Panc1 (cell line): ENCODE data around the gene ESR2. TPM values are rescaled to one million over a fixed set of nuclear protein-coding genes. Genes with fewer than 3 reads are reported as not detected.
"Not testable (repeated sequence)": the region's sequence is repeated elsewhere in the genome, so short reads cannot be mapped to it uniquely, and the experiment has no call there.

Source experiments
- ATAC-seq: fragments of 200-7000 bp; cut with Tn5 transposase; 2 replicates; pipeline ENCODE4 v1.9.1; 2020; ENCODE audit warnings: mild to moderate bottlenecking, moderate library complexity
- BruUV-seq: library from RNA; stranded (reverse); fragments of 400-500 nt; replicated peaks from 2 replicates; lab custom pipeline; 2021; lab: Mats Ljungman, UMichigan
- CTCF ChIA-PET: fragments of 300-600 bp; sonication (Branson Sonifier 250); formaldehyde crosslinking; loops from one replicate; lab custom pipeline; 2022; ENCODE audit warnings: antibody characterized with exemption; lab: Charles Lee
- POLR2A ChIA-PET: fragments of 300-600 bp; sonication (Branson Sonifier 250); formaldehyde crosslinking; loops from one replicate; lab custom pipeline; 2022; ENCODE audit warnings: antibody characterized with exemption; lab: Charles Lee
- DNase-seq: peaks from one replicate; pipeline ENCODE4 v3.0.0-alpha.2; 2010; ENCODE audit warnings: low read depth, low spot score
- H3K27ac ChIP-seq: 2 replicates; pipeline ENCODE4 v1.5.1; 2011; ENCODE audit warnings: mild to moderate bottlenecking, low read length, inconsistent platforms
- H3K27me3 ChIP-seq: fragments of 200-500 bp; sonication (Bioruptor generic); 2 replicates; pipeline ENCODE4 v1.6.0; 2014; ENCODE audit warnings: low read length, inconsistent platforms; ENCODE audit not compliant: control insufficient read depth, insufficient read depth
- H3K36me3 ChIP-seq: fragments of 200-500 bp; sonication (Bioruptor generic); 2 replicates; pipeline ENCODE4 v1.5.1; 2014; ENCODE audit warnings: inconsistent platforms, mild to moderate bottlenecking, low read length, moderate library complexity; ENCODE audit not compliant: control insufficient read depth, insufficient read depth
- H3K4me1 ChIP-seq: 2 replicates; pipeline ENCODE4 v1.5.1; 2011; ENCODE audit warnings: inconsistent platforms, mild to moderate bottlenecking, low read length, moderate library complexity; ENCODE audit not compliant: control insufficient read depth, insufficient read depth
- H3K4me3 ChIP-seq, 2 experiments: 2 replicates each; pipeline ENCODE4 v1.5.1; 2011 to 2012; ENCODE audit warnings: low read depth in 2 of 2, low read length in 2 of 2, mild to moderate bottlenecking in 2 of 2, inconsistent platforms in 1 of 2, moderate library complexity in 1 of 2
- H3K9me3 ChIP-seq: fragments of 200-500 bp; sonication (Bioruptor generic); 2 replicates; pipeline ENCODE4 v1.5.1; 2014; ENCODE audit warnings: low read depth, mild to moderate bottlenecking, inconsistent platforms, low read length, moderate library complexity; ENCODE audit not compliant: control insufficient read depth, insufficient read depth
- CTCF ChIP-seq: fragments of 450-650 bp; IDR thresholded peaks from 2 replicates; pipeline ENCODE4 v1.5.1; 2017; ENCODE audit warnings: mild to moderate bottlenecking
- POLR2AphosphoS5 ChIP-seq: IDR thresholded peaks from 2 replicates; pipeline ENCODE4 v1.6.1; 2012; ENCODE audit warnings: mild to moderate bottlenecking, low read depth, low read length, moderate library complexity
- REST ChIP-seq, 2 experiments: IDR thresholded peaks; 2 replicates each; pipeline ENCODE4 v1.6.1; 2011 to 2012; ENCODE audit warnings: low read depth in 2 of 2, control low read depth in 1 of 2, low read length in 1 of 2, mild to moderate bottlenecking in 1 of 2, moderate library complexity in 1 of 2; ENCODE audit not compliant: insufficient read depth in 1 of 2
- SIN3A ChIP-seq: IDR thresholded peaks from 2 replicates; pipeline ENCODE4 v1.6.1; 2012; ENCODE audit warnings: low read depth, mild to moderate bottlenecking, low read length, moderate library complexity, borderline replicate concordance; ENCODE audit not compliant: insufficient read depth
- TCF7L2 ChIP-seq: IDR thresholded peaks from 2 replicates; pipeline ENCODE4 v1.6.1; 2011; ENCODE audit warnings: mild to moderate bottlenecking, low read depth, low read length, inconsistent platforms
- in situ Hi-C: cut with HindIII; loops from 2 replicates; pipeline ENCODE4 v1.10.0; 2016; ENCODE audit warnings: low sequenced_read_pairs, low pct_unique_long_range_greater_than_20kb
- intact Hi-C: fragments of 100-400 bp; cut with micrococcal nuclease; formaldehyde crosslinking; loops from one replicate; pipeline ENCODE4 v1.10.0; 2022; ENCODE audit not compliant: unreplicated experiment
- total RNA-seq: library from RNA; stranded (reverse); gene quantifications from one replicate; pipeline ENCODE4 v1.2.1, GENCODE V29; 2021; ENCODE audit not compliant: unreplicated experiment

ESR2 gene
- total RNA-seq, 1 experiment from 2014 or later: not detected

GRCh38 chr14:64118892-64119291, 175.3 kb downstream of the ESR2 start:
- no peak for TF ChIP-seq TCF7L2
- no peak for TF ChIP-seq POLR2AphosphoS5
- TF ChIP-seq SIN3A: no peak
- no peak for TF ChIP-seq CTCF
- no peak for TF ChIP-seq REST (IDR thresholded peaks at IDR 0.05; ENCODE audit: insufficient read depth in 1 of 2, low read depth in 2 of 2, low read length in 1 of 2)
- H3K27ac ChIP-seq: no peak overlapping the region
- POLR2A ChIA-PET: no interaction called here
- CTCF ChIA-PET: no interaction called here
- intact Hi-C loops: no loop called here
- H3K4me1 ChIP-seq: no peaks in the 10 kb centered on the region
- no TSS peak for BruUV-seq
- ATAC-seq: no peak
- DNase-seq: no peak
- no peaks in the 10 kb centered on the region for H3K9me3 ChIP-seq
- H3K36me3 ChIP-seq: no peaks in the 10 kb centered on the region
- no peaks in the 10 kb centered on the region for H3K27me3 ChIP-seq
- in situ Hi-C loops: no loop called here
- no peak overlapping the region for H3K4me3 ChIP-seq

- POLR2A ChIA-PET, BruUV-seq, H3K36me3 ChIP-seq, DNase-seq, intact Hi-C loops, H3K9me3 ChIP-seq, H3K4me1 ChIP-seq, CTCF ChIA-PET, H3K4me3 ChIP-seq, in situ Hi-C loops, H3K27me3 ChIP-seq, ATAC-seq, H3K27ac ChIP-seq: not testable (repeated sequence)
Observed at GRCh38 chr14:64118403-64118742, 175.8 kb downstream of the ESR2 start.

- H3K27me3 ChIP-seq: no peaks in the 10 kb centered on the region
- no peaks in the 10 kb centered on the region for H3K4me1 ChIP-seq
- H3K36me3 ChIP-seq: no peaks in the 10 kb centered on the region
- ChIA-PET CTCF (interaction anchor here (0.6 kb wide), 1 partner anchor 288 kb away, joined by 4 read pairs; no protein-coding TSS in a partner anchor), POLR2A (no interaction called here)
- no peaks in the 10 kb centered on the region for H3K9me3 ChIP-seq
- ATAC-seq (no peak), DNase-seq (no peak)
- no TSS peak for BruUV-seq
- TF ChIP-seq POLR2AphosphoS5: no peak
- TF ChIP-seq CTCF: no peak
- no peak for TF ChIP-seq SIN3A
- no peak for TF ChIP-seq REST (IDR thresholded peaks at IDR 0.05; ENCODE audit: insufficient read depth in 1 of 2, low read depth in 2 of 2, low read length in 1 of 2)
- no peak for TF ChIP-seq TCF7L2
- in situ Hi-C loops (no loop called here), intact Hi-C loops (no loop called here)
- H3K4me3 ChIP-seq: no peak overlapping the region
- H3K27ac ChIP-seq: no peak overlapping the region
Observed at GRCh38 chr14:64117671-64118402, 176.3 kb downstream of the ESR2 start.
